ENCODE measurements around the gene PRTN3.
A peak's percentile ranks its signal among the peaks of the same experiment; 100 is the strongest.

PRTN3 gene

DNA sequence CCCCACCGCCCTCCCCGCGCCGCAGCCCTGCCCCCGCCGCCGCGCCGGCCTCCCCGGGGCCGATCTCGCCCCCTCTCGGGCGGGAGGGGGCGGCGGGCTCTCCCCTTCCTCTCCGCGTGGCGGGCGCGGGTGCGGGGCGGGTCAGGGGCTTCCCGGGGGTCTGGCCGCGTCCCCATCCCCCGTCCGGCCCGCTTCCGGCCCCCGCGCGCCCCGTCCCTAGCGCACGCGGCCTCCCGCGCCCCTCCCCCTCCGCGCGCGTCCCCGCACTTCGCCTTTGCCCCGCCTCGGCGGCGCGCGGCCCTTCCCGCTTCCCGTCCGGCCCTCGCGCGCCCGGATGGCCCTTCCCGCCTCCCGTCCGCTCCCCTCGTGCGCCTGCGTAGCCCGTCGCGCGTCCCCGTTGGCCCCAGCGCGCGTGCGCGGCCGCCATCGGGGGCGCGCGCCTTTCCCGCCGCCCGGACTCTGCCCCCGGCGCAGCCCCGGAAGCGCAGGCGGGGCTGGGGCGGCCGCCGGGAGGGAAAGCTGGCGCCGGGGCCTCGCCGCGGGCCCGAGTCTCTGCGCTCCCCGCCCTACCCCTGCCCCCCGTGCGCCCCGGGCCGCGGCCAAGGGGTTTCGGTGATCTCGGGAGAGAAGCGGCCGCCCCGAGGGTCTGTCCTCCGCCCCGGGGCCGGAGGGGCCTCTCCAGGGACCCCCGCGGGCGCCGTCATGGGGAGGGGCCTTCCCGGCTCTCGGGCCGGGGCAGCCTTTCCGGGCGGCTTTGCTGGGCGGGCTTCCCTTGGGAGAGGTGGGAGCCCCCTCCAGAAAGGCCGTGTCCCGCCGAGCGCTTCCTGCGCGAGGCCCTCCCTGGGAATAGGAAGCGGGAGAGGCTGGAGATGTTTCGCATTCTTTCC is 43.0 kb upstream of the PRTN3 start:
- TF ChIP-seq RARB (CRISPR knock-in tag; IDR thresholded peaks at IDR 0.05) (no peak), PATZ1 (CRISPR knock-in tag; IDR thresholded peaks at IDR 0.05; ENCODE audit: borderline replicate concordance) (no peak), TSHZ2 (CRISPR knock-in tag; IDR thresholded peaks at IDR 0.05) (peak; percentile 73), PPARA (CRISPR knock-in tag; IDR thresholded peaks at IDR 0.05; ENCODE audit: borderline replicate concordance) (0 out of 2 replicates have a peak, but pooled peaks have one; percentile 45), SNAI2 (CRISPR knock-in tag; IDR thresholded peaks at IDR 0.05) (peak; percentile 82; the same call in 1 of the 2 replicates), CSDC2 (CRISPR knock-in tag; IDR thresholded peaks at IDR 0.05) (peak; percentile 86; the same call in 1 of the 2 replicates), ZFP30 (CRISPR knock-in tag; IDR thresholded peaks at IDR 0.05) (peak; percentile 6; the same call in 1 of the 2 replicates), ZC3H10 (CRISPR knock-in tag; IDR thresholded peaks at IDR 0.05) (peak; percentile 19; the same call in 1 of the 2 replicates)
- TF ChIP-seq, protein P1, sequence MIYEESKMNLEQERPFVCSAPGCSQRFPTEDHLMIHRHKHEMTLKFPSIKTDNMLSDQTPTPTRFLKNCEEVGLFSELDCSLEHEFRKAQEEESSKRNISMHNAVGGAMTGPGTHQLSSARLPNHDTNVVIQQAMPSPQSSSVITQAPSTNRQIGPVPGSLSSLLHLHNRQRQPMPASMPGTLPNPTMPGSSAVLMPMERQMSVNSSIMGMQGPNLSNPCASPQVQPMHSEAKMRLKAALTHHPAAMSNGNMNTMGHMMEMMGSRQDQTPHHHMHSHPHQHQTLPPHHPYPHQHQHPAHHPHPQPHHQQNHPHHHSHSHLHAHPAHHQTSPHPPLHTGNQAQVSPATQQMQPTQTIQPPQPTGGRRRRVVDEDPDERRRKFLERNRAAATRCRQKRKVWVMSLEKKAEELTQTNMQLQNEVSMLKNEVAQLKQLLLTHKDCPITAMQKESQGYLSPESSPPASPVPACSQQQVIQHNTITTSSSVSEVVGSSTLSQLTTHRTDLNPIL (CRISPR knock-in tag; IDR thresholded peaks at IDR 0.05; ENCODE audit: low read depth): no peak
- ATAC-seq: no peak

DNA sequence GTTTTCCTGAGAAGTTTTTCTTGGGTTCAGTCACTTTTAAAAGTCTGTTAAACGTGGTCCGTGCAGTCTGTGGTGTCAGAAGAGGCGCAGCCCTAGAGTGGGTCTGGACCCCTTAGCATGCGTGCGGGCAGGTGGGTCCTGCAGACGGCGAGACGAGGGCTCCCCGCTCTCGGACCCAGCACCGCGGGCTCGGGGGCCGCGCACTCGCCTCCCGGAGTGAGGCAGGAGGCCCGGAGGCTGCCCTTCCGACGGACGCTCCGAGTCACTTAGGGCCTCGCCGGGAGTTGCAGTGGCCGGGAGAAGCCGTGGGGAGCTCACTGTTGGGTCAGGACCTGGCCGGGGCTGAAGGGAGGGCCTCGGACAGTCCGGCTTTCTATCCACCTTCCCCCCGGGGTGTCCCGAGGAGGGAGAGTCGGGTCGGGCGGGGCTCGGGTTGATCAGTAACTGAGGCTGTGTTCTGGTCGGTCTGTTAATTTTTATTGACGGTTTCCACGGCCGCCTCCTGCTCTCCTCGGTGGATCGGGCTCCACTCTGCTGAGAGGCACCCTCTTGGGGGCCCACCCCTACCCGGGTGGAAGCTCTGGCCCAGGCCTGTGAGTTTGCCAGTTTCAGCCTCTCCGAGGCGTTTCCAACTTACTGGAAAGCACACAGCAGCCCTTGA is 42.3 kb upstream of the PRTN3 start:
- ATAC-seq: no peak
- TF ChIP-seq SNAI2 (CRISPR knock-in tag; IDR thresholded peaks at IDR 0.05): no peak

DNA sequence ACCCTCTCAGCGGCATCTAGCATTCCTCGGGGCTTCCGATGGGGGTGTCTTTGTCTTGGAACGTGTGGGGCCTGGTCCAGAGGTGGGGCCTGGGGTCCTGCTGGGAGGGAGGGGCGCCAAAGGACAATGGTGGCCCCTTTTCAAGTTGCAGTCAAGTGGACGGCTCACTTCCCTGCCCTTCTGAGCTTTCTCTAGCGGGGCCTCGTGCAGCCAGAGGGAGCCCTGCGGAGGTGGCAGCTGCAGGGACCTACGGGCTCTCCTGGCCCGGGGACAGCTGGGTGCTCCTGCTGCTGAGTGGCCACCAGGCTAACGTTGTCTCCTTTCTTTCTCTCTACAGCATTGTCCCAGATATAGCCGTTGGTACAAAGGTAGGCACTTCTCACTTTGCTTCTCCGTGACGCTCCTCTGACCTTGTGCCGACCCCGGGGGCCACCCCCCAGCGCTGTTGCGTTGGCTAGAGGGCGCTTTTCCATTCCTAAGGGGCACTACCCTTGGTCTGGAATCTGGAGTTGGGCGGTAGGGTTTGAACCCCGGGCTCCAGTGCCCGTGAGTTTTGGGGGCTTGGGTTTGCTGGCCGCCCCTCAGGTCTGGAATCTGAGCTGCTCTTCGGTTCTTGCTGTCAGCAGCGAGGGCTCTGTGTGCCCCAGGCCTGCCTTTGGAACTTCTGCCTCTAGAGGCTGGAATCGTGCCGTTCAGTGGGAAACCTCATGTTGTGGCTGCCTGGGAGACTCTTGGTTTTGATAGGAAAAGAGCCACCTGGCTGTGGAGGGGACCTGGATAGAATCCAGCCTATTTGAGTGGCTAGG is 41.5 kb upstream of the PRTN3 start:
- ATAC-seq: peak; percentile 4; the same call in 1 of the 3 replicates

GRCh38 chr19:800360-801029 is 40.3 kb upstream of the PRTN3 start:
- ATAC-seq: no peak
- TF ChIP-seq GLIS3 (CRISPR knock-in tag; IDR thresholded peaks at IDR 0.05): no peak
- no peak for TF ChIP-seq CSDC2 (CRISPR knock-in tag; IDR thresholded peaks at IDR 0.05)
- TF ChIP-seq OSR1 (CRISPR knock-in tag; IDR thresholded peaks at IDR 0.05): no peak

More for the DNA sequence above, 41.5 kb upstream of the PRTN3 start:
- peak; percentile 19; the same call in 1 of the 2 replicates for TF ChIP-seq PATZ1 (CRISPR knock-in tag; IDR thresholded peaks at IDR 0.05; ENCODE audit: borderline replicate concordance)
- TF ChIP-seq BACH2 (CRISPR knock-in tag; IDR thresholded peaks at IDR 0.05; ENCODE audit: borderline replicate concordance): no peak
- TF ChIP-seq ZNF565 (CRISPR knock-in tag; conservative IDR thresholded peaks at IDR 0.05; ENCODE audit: low read depth): no peak
- no peak for TF ChIP-seq ARNTL (CRISPR knock-in tag; IDR thresholded peaks at IDR 0.05; ENCODE audit: borderline replicate concordance, low read depth)
- no peak for TF ChIP-seq RARB (CRISPR knock-in tag; IDR thresholded peaks at IDR 0.05)
